Ascending aorta (tissue), 2 donors: ENCODE measurements around the gene TRPV5. TPM values are rescaled to one million over a fixed set of nuclear protein-coding genes. Genes with fewer than 3 reads are reported as not detected.

ENCODE experiments used
- DNase-seq, 2 donors: peaks; one replicate each; pipeline ENCODE4 v3.0.0-alpha.2; 2019; ENCODE audit warnings: low spot score in 2 of 2
- H3K27ac ChIP-seq, 2 donors: fragments of 200-600 bp; sonication (generic); one replicate each; pipeline ENCODE4 v1.5.1; 2016 to 2017; ENCODE audit warnings: mild to moderate bottlenecking in 1 of 2
- H3K27me3 ChIP-seq: fragments of 200-600 bp; sonication (generic); one replicate; pipeline ENCODE4 v1.5.1; 2017
- H3K36me3 ChIP-seq, 2 donors: fragments of 200-600 bp; sonication (generic); one replicate each; pipeline ENCODE4 v1.5.1; 2016
- H3K4me1 ChIP-seq, 2 donors: fragments of 200-600 bp; sonication (generic); one replicate each; pipeline ENCODE4 v1.5.1; 2016 to 2017; ENCODE audit warnings: mild to moderate bottlenecking in 1 of 2
- H3K4me3 ChIP-seq, 2 donors: fragments of 200-600 bp; sonication (generic); one replicate each; pipeline ENCODE4 v1.5.1; 2016 to 2017; ENCODE audit warnings: mild to moderate bottlenecking in 1 of 2
- H3K9me3 ChIP-seq, 2 donors: fragments of 200-600 bp; sonication (generic); one replicate each; pipeline ENCODE4 v1.5.1; 2016
- CTCF ChIP-seq, 3 experiments: fragments of 200-600 bp in 2 of 3; fragments of 450-650 bp in 1 of 3; sonication (generic) in 2 of 3; IDR thresholded peaks; one replicate each; pipeline ENCODE4 v1.5.1; 2016 to 2019; ENCODE audit warnings: antibody characterized with exemption in 3 of 3, mild to moderate bottlenecking in 1 of 3, moderate library complexity in 1 of 3
- intact Hi-C: fragments of 100-400 bp; cut with DNase I; formaldehyde crosslinking; loops from one replicate; pipeline ENCODE4 v1.15.1; 2023
- total RNA-seq: library from RNA; depleted of rRNA; stranded (reverse); fragments of >200 nt; gene quantifications from one replicate; pipeline ENCODE4 v1.1.0, GENCODE V29; 2016

The TRPV5 gene
- total RNA-seq, 1 donor from 2014 or later, result not detected

GRCh38 chr7:142868986-142869415 is 64.5 kb downstream of the TRPV5 start:
- Histone ChIP-seq H3K4me3 (no peak overlapping the region), H3K9me3 (no peaks in the 10 kb centered on the region), H3K27ac (no peak overlapping the region), H3K36me3 (peaks cover 3 to 35% of the 10 kb centered on the region in 2 donors), H3K4me1 (no peaks in the 10 kb centered on the region), H3K27me3 (no peaks in the 10 kb centered on the region)
- DNase-seq, result no peak
- TF ChIP-seq CTCF (IDR thresholded peaks at IDR 0.05), result no peak
- intact Hi-C loops, result no loop called here

- Histone ChIP-seq H3K9me3 (no peaks in the 10 kb centered on the region), H3K27ac (no peak overlapping the region), H3K4me3 (no peak overlapping the region), H3K36me3 (peaks cover 3 to 40% of the 10 kb centered on the region in 2 donors), H3K4me1 (no peaks in the 10 kb centered on the region), H3K27me3 (no peaks in the 10 kb centered on the region)
- intact Hi-C loops, result no loop called here
- no peak for TF ChIP-seq CTCF (IDR thresholded peaks at IDR 0.05)
- DNase-seq, result no peak
Observed at GRCh38 chr7:142868188-142868985, 65.2 kb downstream of the TRPV5 start.

- intact Hi-C loops, result no loop called here
- Histone ChIP-seq H3K27ac (no peak overlapping the region), H3K4me3 (no peak overlapping the region), H3K9me3 (no peaks in the 10 kb centered on the region), H3K27me3 (no peaks in the 10 kb centered on the region), H3K4me1 (no peaks in the 10 kb centered on the region), H3K36me3 (peaks cover 7 to 45% of the 10 kb centered on the region in 2 donors)
- no peak for DNase-seq
- no peak for TF ChIP-seq CTCF (IDR thresholded peaks at IDR 0.05)
Observed at GRCh38 chr7:142867398-142868187, 66.0 kb downstream of the TRPV5 start.

GRCh38 chr7:142867097-142867378 is 66.5 kb downstream of the TRPV5 start:
- no peak for TF ChIP-seq CTCF (IDR thresholded peaks at IDR 0.05)

GRCh38 chr7:142866361-142867096 is 67.0 kb downstream of the TRPV5 start:
- Histone ChIP-seq H3K4me1 (no peaks in the 10 kb centered on the region), H3K27me3 (no peaks in the 10 kb centered on the region), H3K36me3 (peaks cover 12 to 48% of the 10 kb centered on the region in 2 donors), H3K4me3 (no peak overlapping the region), H3K27ac (no peak overlapping the region), H3K9me3 (no peaks in the 10 kb centered on the region)
- DNase-seq, result no peak
- peak in 2 of 3 experiments; percentile 28 to 60 for TF ChIP-seq CTCF (IDR thresholded peaks at IDR 0.05)
- intact Hi-C loops, result loop anchor here (1.0 kb wide), 1 partner anchor 12 kb away; no protein-coding TSS in a partner anchor

More at GRCh38 chr7:142867097-142867378, 66.5 kb downstream of the TRPV5 start:
- Histone ChIP-seq H3K4me3 (no peak overlapping the region), H3K36me3 (peaks cover 7 to 45% of the 10 kb centered on the region in 2 donors), H3K27me3 (no peaks in the 10 kb centered on the region), H3K4me1 (no peaks in the 10 kb centered on the region), H3K27ac (no peak overlapping the region), H3K9me3 (no peaks in the 10 kb centered on the region)
- DNase-seq, result no peak
- intact Hi-C loops, result no loop called here
